HCT116 (cell line): Measurements from ENCODE around the gene STK17A. TPM values are rescaled to one million over a fixed set of nuclear protein-coding genes. Genes with fewer than 3 reads are reported as not detected.

Source experiments
- ATAC-seq: fragments of 200-7000 bp; cut with Tn5 transposase; 2 replicates; pipeline ENCODE4 v1.9.1; 2020; ENCODE audit warnings: mild to moderate bottlenecking, moderate library complexity
- BruUV-seq: library from RNA; stranded (reverse); fragments of 400-500 nt; replicated peaks from 2 replicates; lab custom pipeline; 2021; lab: Mats Ljungman, UMichigan
- CTCF ChIA-PET: fragments of 300-600 bp; sonication (Branson Sonifier 250); formaldehyde crosslinking; loops from one replicate; lab custom pipeline; 2021; ENCODE audit warnings: antibody characterized with exemption; lab: Charles Lee
- POLR2A ChIA-PET: fragments of 300-600, 350-600 bp; sonication (Branson Sonifier 250); formaldehyde crosslinking; loops from one replicate; lab custom pipeline; 2021; ENCODE audit warnings: antibody characterized with exemption; lab: Charles Lee
- RAD21 ChIA-PET, 2 experiments: fragments of 300-600 bp; sonication (Branson Sonifier 250); formaldehyde crosslinking; loops; one replicate each; lab custom pipeline; 2023; ENCODE audit warnings: low total read pairs in 2 of 2; ENCODE audit not compliant: uncharacterized antibody in 2 of 2, unreplicated experiment in 2 of 2, low non-redundant PET in 1 of 2; lab: Charles Lee
- DNase-seq: peaks from one replicate; pipeline ENCODE4 v3.0.0-alpha.2; 2010; ENCODE audit warnings: low read depth, low spot score
- H2AFZ ChIP-seq: fragments of 200-600 bp; shearing (Covaris generic), sonication (generic); 2 replicates; pipeline ENCODE4 v1.6.1; 2017; ENCODE audit warnings: low read depth, mixed run types, mixed read lengths, antibody characterized with exemption, low read length; ENCODE audit not compliant: poor library complexity, severe bottlenecking
- H3K27ac ChIP-seq: 2 replicates; pipeline ENCODE4 v1.5.1; 2012; ENCODE audit warnings: low read depth, low read length
- H3K27me3 ChIP-seq: fragments of 200-600 bp; sonication (generic); 2 replicates; pipeline ENCODE4 v1.6.1; 2016; ENCODE audit warnings: mixed run types, low read length, mixed read lengths; ENCODE audit not compliant: insufficient read depth
- H3K36me3 ChIP-seq, 2 experiments: fragments of 200-500 bp in 1 of 2; fragments of 200-600 bp in 1 of 2; sonication (Bioruptor generic) in 1 of 2; sonication (generic) in 1 of 2; 2 replicates each; pipeline versions ENCODE4 v1.5.1 to v1.6.1; 2014 to 2016; ENCODE audit warnings: low read length in 2 of 2, inconsistent platforms in 1 of 2, mixed read lengths in 1 of 2, mixed run types in 1 of 2; ENCODE audit not compliant: insufficient read depth in 2 of 2, control insufficient read depth in 1 of 2
- H3K4me1 ChIP-seq, 2 experiments: fragments of 200-600 bp in 1 of 2; sonication (generic) in 1 of 2; 2 replicates each; pipeline versions ENCODE4 v1.5.1 to v1.6.1; 2012 to 2017; ENCODE audit warnings: low read length in 2 of 2, inconsistent platforms in 1 of 2, mild to moderate bottlenecking in 1 of 2, mixed read lengths in 1 of 2, mixed run types in 1 of 2, moderate library complexity in 1 of 2; ENCODE audit not compliant: insufficient read depth in 2 of 2, control insufficient read depth in 1 of 2
- H3K4me2 ChIP-seq: fragments of 200-600 bp; sonication (generic); 2 replicates; pipeline ENCODE4 v1.6.1; 2017; ENCODE audit warnings: mixed run types, low read length, mixed read lengths
- H3K4me3 ChIP-seq, 2 experiments: fragments of 200-600 bp in 1 of 2; sonication (generic) in 1 of 2; replicated peaks in 1 of 2; 2 replicates each; pipeline ENCODE4 v1.5.1; 2011 to 2016; ENCODE audit warnings: low read length in 2 of 2, control low read depth in 1 of 2, low read depth in 1 of 2, mild to moderate bottlenecking in 1 of 2, mixed read lengths in 1 of 2, mixed run types in 1 of 2
- H3K79me2 ChIP-seq: fragments of 200-600 bp; sonication (generic); 2 replicates; pipeline ENCODE4 v1.6.1; 2017; ENCODE audit warnings: mild to moderate bottlenecking, mixed run types, low read length, moderate library complexity, mixed read lengths; ENCODE audit not compliant: insufficient read depth
- H3K9ac ChIP-seq: fragments of 200-600 bp; sonication (generic); 2 replicates; pipeline ENCODE4 v1.6.1; 2016; ENCODE audit warnings: low read length, mixed read lengths
- H3K9me2 ChIP-seq: fragments of 200-600 bp; sonication (generic), shearing (Covaris generic); 2 replicates; pipeline ENCODE4 v1.6.1; 2017; ENCODE audit warnings: mixed run types, mild to moderate bottlenecking, moderate library complexity; ENCODE audit not compliant: insufficient read depth
- H3K9me3 ChIP-seq, 2 experiments: fragments of 200-500 bp in 1 of 2; fragments of 200-600 bp in 1 of 2; sonication (Bioruptor generic) in 1 of 2; sonication (generic) in 1 of 2; 2 replicates each; pipeline ENCODE4 v1.6.1; 2014 to 2017; ENCODE audit warnings: low read length in 2 of 2, mixed read lengths in 2 of 2, inconsistent platforms in 1 of 2, low read depth in 1 of 2, mild to moderate bottlenecking in 1 of 2, mixed run types in 1 of 2, moderate library complexity in 1 of 2; ENCODE audit not compliant: control insufficient read depth in 1 of 2, insufficient read depth in 1 of 2
- H4K20me1 ChIP-seq: fragments of 200-600 bp; sonication (generic), shearing (Covaris generic); 2 replicates; pipeline ENCODE4 v1.6.1; 2017; ENCODE audit warnings: mixed run types, mild to moderate bottlenecking, moderate library complexity; ENCODE audit not compliant: insufficient read depth
- ATF3 ChIP-seq: IDR thresholded peaks from 2 replicates; pipeline ENCODE4 v1.6.1; 2012
- CBX3 ChIP-seq: IDR thresholded peaks from 2 replicates; pipeline ENCODE4 v1.6.1; 2012; ENCODE audit warnings: low read depth
- CEBPB ChIP-seq: IDR thresholded peaks from 2 replicates; pipeline ENCODE4 v1.6.1; 2012; ENCODE audit warnings: low read depth
- CTCF ChIP-seq, 3 experiments: fragments of 200-600 bp in 1 of 3; sonication (generic) in 1 of 3; IDR thresholded peaks in 2 of 3; conservative IDR thresholded peaks in 1 of 3; 2 replicates each; pipeline ENCODE4 v1.5.1; 2012 to 2017; ENCODE audit warnings: low read depth in 2 of 3, low read length in 2 of 3, antibody characterized with exemption in 1 of 3, borderline replicate concordance in 1 of 3, control low read depth in 1 of 3, mild to moderate bottlenecking in 1 of 3, mixed read lengths in 1 of 3, mixed run types in 1 of 3, moderate library complexity in 1 of 3; ENCODE audit not compliant: insufficient read depth in 1 of 3
- EGR1 ChIP-seq: IDR thresholded peaks from 2 replicates; pipeline ENCODE4 v1.6.1; 2012; ENCODE audit warnings: low read depth
- FOSL1 ChIP-seq: IDR thresholded peaks from 2 replicates; pipeline ENCODE4 v1.6.1; 2012; ENCODE audit warnings: low read depth
- POLR2A ChIP-seq: IDR thresholded peaks from 2 replicates; pipeline ENCODE4 v1.7.0; 2011; ENCODE audit warnings: borderline replicate concordance; ENCODE audit not compliant: insufficient read depth, insufficient read length; ENCODE audit errors: extremely low read depth
- POLR2AphosphoS5 ChIP-seq: IDR thresholded peaks from 2 replicates; pipeline ENCODE4 v1.6.1; 2011; ENCODE audit warnings: mild to moderate bottlenecking, low read depth, low read length, moderate library complexity
- REST ChIP-seq: IDR thresholded peaks from 2 replicates; pipeline ENCODE4 v1.6.1; 2012; ENCODE audit warnings: low read depth
- SIN3A ChIP-seq: IDR thresholded peaks from 2 replicates; pipeline ENCODE4 v1.6.1; 2012; ENCODE audit warnings: low read depth
- SRF ChIP-seq: IDR thresholded peaks from 2 replicates; pipeline ENCODE4 v1.6.1; 2012; ENCODE audit warnings: low read depth
- TCF7L2 ChIP-seq: IDR thresholded peaks from 2 replicates; pipeline ENCODE4 v1.7.0; 2011; ENCODE audit warnings: borderline replicate concordance, inconsistent platforms; ENCODE audit not compliant: insufficient read depth, insufficient read length; ENCODE audit errors: extremely low read depth
- intact Hi-C: fragments of 100-400 bp; cut with micrococcal nuclease; formaldehyde crosslinking; loops from 2 replicates; pipeline ENCODE4 v1.10.0; 2022
- total RNA-seq: library from RNA; stranded (reverse); gene quantifications from one replicate; pipeline ENCODE4 v1.2.1, GENCODE V29; 2021; ENCODE audit not compliant: unreplicated experiment
- TF ChIP-seq, protein P1 (sequence below): IDR thresholded peaks from 2 replicates; pipeline ENCODE4 v1.6.1; 2011; ENCODE audit warnings: mild to moderate bottlenecking, low read length, moderate library complexity; ENCODE audit not compliant: insufficient replicate concordance; ENCODE audit errors: extremely low read depth
- TF ChIP-seq, protein P2 (sequence below): IDR thresholded peaks from 2 replicates; pipeline ENCODE4 v1.6.1; 2012

Gene STK17A
- total RNA-seq, 1 experiment from 2014 or later = 14.8 TPM

GRCh38 chr7:43570688-43571365 is 12.1 kb upstream of the STK17A start:
- Histone ChIP-seq H3K4me3 (no peak overlapping the region), H3K79me2 (no peaks in the 10 kb centered on the region), H3K4me2 (no peak overlapping the region), H3K9me2 (no peaks in the 10 kb centered on the region), H3K36me3 (no peaks in the 10 kb centered on the region), H3K4me1 (peaks cover 0 to 26% of the 10 kb centered on the region in 2 experiments; a peak in 2 of 4 replicates), H2AFZ (no peak overlapping the region), H3K27me3 (no peaks in the 10 kb centered on the region), H4K20me1 (no peaks in the 10 kb centered on the region), H3K27ac (no peak overlapping the region), H3K9me3 (no peaks in the 10 kb centered on the region), H3K9ac (no peak overlapping the region)
- TF ChIP-seq FOSL1 (no peak), ATF3 (no peak), POLR2AphosphoS5 (no peak), CEBPB (no peak), TCF7L2 (no peak), CTCF (IDR thresholded peaks at IDR 0.05 in 2 of 3, conservative IDR thresholded peaks at IDR 0.05 in 1 of 3; ENCODE audit: borderline replicate concordance in 1 of 3, insufficient read depth in 1 of 3, low read depth in 2 of 3, low read length in 2 of 3) (no peak), EGR1 (no peak), REST (no peak), CBX3 (no peak), POLR2A (no peak), SRF (no peak), SIN3A (no peak)
- TF ChIP-seq, protein P1, sequence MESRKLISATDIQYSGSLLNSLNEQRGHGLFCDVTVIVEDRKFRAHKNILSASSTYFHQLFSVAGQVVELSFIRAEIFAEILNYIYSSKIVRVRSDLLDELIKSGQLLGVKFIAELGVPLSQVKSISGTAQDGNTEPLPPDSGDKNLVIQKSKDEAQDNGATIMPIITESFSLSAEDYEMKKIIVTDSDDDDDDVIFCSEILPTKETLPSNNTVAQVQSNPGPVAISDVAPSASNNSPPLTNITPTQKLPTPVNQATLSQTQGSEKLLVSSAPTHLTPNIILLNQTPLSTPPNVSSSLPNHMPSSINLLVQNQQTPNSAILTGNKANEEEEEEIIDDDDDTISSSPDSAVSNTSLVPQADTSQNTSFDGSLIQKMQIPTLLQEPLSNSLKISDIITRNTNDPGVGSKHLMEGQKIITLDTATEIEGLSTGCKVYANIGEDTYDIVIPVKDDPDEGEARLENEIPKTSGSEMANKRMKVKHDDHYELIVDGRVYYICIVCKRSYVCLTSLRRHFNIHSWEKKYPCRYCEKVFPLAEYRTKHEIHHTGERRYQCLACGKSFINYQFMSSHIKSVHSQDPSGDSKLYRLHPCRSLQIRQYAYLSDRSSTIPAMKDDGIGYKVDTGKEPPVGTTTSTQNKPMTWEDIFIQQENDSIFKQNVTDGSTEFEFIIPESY = no peak
- TF ChIP-seq, protein P2, sequence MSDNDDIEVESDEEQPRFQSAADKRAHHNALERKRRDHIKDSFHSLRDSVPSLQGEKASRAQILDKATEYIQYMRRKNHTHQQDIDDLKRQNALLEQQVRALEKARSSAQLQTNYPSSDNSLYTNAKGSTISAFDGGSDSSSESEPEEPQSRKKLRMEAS = no peak
- RAD21 ChIA-PET = interaction anchor here in 1 of 2 experiments (0.7 kb wide), 1 partner anchor 1630 kb away, joined by 3 read pairs; no protein-coding TSS in a partner anchor
- DNase-seq (no peak), ATAC-seq (no peak)
- no TSS peak for BruUV-seq
- CTCF ChIA-PET = interaction anchor here (3.7 kb wide), 1 partner anchor 12 kb away, joined by 38 read pairs; the partner anchor contains the start of gene STK17A
- POLR2A ChIA-PET = no interaction called here
- intact Hi-C loops = no loop called here
